Upper lobe of left lung (tissue), 6 donors: Measurements from ENCODE around the gene C2orf72. TPM values are rescaled to one million over a fixed set of nuclear protein-coding genes. Genes with fewer than 3 reads are reported as not detected.

Source experiments
- ATAC-seq, 2 donors: fragments of 200-7000 bp; cut with Tn5 transposase; one replicate each; pipeline ENCODE4 v1.9.1; 2022; ENCODE audit warnings: mild to moderate bottlenecking in 2 of 2, moderate library complexity in 2 of 2; ENCODE audit not compliant: low FRiP score in 2 of 2
- DNase-seq, 2 donors: peaks; one replicate each; pipeline ENCODE4 v3.0.0-alpha.2; 2019 to 2020
- H3K27ac ChIP-seq, 4 donors: fragments of 200-600 bp; sonication (generic); one replicate each; pipeline ENCODE4 v1.5.1; 2016 to 2019
- H3K27me3 ChIP-seq, 4 donors: fragments of 200-600 bp; sonication (generic); one replicate each; pipeline ENCODE4 v1.5.1; 2017 to 2019
- H3K36me3 ChIP-seq, 4 donors: fragments of 200-600 bp; sonication (generic); one replicate each; pipeline ENCODE4 v1.5.1; 2016 to 2019
- H3K4me1 ChIP-seq, 4 donors: fragments of 200-600 bp; sonication (generic); one replicate each; pipeline ENCODE4 v1.5.1; 2018 to 2019
- H3K4me3 ChIP-seq, 4 donors: fragments of 200-600 bp; sonication (generic); one replicate each; pipeline ENCODE4 v1.5.1; 2017 to 2019; ENCODE audit warnings: mild to moderate bottlenecking in 2 of 4, moderate library complexity in 1 of 4
- H3K9me3 ChIP-seq, 4 donors: fragments of 200-600 bp; sonication (generic); one replicate each; pipeline ENCODE4 v1.5.1; 2018 to 2019
- EP300 ChIP-seq, 4 donors: sonication (generic); formaldehyde crosslinking; IDR thresholded peaks; one replicate each; pipeline ENCODE4 v1.5.1; 2017; ENCODE audit warnings: antibody characterized with exemption in 4 of 4, control low read depth in 2 of 4
- POLR2A ChIP-seq, 4 donors: fragments of 450-650 bp; IDR thresholded peaks; one replicate each; pipeline ENCODE4 v1.5.1; 2016 to 2017; ENCODE audit warnings: antibody characterized with exemption in 4 of 4, mild to moderate bottlenecking in 2 of 4
- POLR2AphosphoS5 ChIP-seq, 2 donors: sonication (generic); formaldehyde crosslinking; IDR thresholded peaks; one replicate each; pipeline ENCODE4 v1.5.1; 2017; ENCODE audit warnings: antibody characterized with exemption in 2 of 2
- WGBS, 2 donors: methylation state at CpG; one replicate each; pipeline ENCODE4 v1.1.5; 2017 to 2018; 5-methylcytosine and 5-hydroxymethylcytosine counted together
- total RNA-seq, 6 donors: library from RNA; depleted of rRNA in 4 of 6; stranded (reverse); fragments of >200 nt in 4 of 6; gene quantifications; one replicate each; pipeline versions ENCODE4 v1.1.0 to v1.2.1, GENCODE V29; 2016 to 2021
- TF ChIP-seq, protein P1 (sequence below), 6 experiments: fragments of 450-650 bp in 4 of 6; fragments of 200-600 bp in 2 of 6; sonication (generic) in 2 of 6; IDR thresholded peaks; one replicate each; pipeline ENCODE4 v1.5.1; 2016 to 2019; ENCODE audit warnings: antibody characterized with exemption in 6 of 6
- donor health status: DM: no; HTN: no; CAD: no; lungs with moderate emphysema.
- donor health status: DM: no; HTN: yes; CAD: no; lungs with severe emphysema.

C2orf72 gene
- total RNA-seq, 6 donors from 2014 or later, result 0.37 to 0.84 (median 0.61) TPM; not detected in 3

DNA sequence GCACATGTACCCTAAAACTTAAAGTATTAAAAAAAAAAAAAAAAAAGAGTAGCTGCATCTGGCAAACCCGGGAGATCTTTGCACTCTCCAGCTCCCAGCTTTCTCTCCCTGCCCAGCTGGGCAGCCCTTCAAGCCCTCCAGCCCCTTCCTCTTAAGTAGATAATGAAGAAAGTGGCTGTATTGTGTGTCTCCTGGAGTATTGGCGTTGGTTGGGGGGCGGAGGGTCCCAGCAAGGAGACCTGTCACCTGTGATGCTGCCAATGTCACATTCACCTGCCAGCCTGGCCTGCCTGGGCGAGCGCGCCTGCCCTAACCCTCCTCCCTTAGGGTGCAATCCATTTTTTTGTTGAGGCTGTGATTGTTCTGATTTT lies 2.0 kb downstream of the C2orf72 start:
- Histone ChIP-seq H3K27ac (no peak overlapping the region), H3K4me3 (no peak overlapping the region), H3K4me1 (peaks cover 4 to 15% (median 7%) of the 10 kb centered on the region in 4 donors), H3K9me3 (no peaks in the 10 kb centered on the region), H3K36me3 (no peaks in the 10 kb centered on the region), H3K27me3 (peaks cover 0 to 27% (median 12%) of the 10 kb centered on the region in 4 donors)
- DNase-seq (no peak), ATAC-seq (no peak)
- WGBS, 2 donors, result 73 to 74% methylated on average over 6 of the region's 6 CpGs
- no peak for TF ChIP-seq POLR2A (IDR thresholded peaks at IDR 0.05)
- TF ChIP-seq POLR2AphosphoS5 (IDR thresholded peaks at IDR 0.05), result no peak
- TF ChIP-seq, protein P1, sequence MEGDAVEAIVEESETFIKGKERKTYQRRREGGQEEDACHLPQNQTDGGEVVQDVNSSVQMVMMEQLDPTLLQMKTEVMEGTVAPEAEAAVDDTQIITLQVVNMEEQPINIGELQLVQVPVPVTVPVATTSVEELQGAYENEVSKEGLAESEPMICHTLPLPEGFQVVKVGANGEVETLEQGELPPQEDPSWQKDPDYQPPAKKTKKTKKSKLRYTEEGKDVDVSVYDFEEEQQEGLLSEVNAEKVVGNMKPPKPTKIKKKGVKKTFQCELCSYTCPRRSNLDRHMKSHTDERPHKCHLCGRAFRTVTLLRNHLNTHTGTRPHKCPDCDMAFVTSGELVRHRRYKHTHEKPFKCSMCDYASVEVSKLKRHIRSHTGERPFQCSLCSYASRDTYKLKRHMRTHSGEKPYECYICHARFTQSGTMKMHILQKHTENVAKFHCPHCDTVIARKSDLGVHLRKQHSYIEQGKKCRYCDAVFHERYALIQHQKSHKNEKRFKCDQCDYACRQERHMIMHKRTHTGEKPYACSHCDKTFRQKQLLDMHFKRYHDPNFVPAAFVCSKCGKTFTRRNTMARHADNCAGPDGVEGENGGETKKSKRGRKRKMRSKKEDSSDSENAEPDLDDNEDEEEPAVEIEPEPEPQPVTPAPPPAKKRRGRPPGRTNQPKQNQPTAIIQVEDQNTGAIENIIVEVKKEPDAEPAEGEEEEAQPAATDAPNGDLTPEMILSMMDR (IDR thresholded peaks at IDR 0.05), result no peak
- no peak for TF ChIP-seq EP300 (IDR thresholded peaks at IDR 0.05)

DNA sequence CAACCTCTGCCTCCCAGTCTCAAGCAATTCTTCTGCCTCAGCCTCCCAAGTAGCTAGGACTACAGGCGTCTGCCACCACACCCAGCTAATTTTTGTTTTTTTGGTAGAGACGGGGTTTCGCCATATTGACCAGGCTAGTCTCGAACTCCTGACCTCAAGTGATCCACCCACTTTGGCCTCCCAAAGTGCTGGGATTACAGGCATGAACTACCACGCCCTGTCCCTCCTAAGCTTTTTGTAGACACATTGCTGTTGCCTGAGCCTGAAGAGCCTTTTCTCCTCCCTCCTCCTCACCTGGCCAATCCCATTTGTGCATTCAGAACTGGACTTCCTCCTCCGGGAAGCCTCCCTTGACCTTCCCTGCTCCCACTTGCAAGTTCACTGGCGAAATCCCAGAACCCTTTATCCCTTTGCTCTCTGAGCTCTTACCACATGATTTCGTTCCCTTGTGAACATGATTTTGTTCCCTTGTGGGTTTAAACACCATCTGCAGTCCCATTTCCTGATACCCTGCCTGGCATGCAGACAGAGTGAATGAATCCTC lies 2.6 kb downstream of the C2orf72 start:
- H3K4me3 ChIP-seq, result no peak overlapping the region
- H3K9me3 ChIP-seq, result no peaks in the 10 kb centered on the region
- no peak for TF ChIP-seq POLR2AphosphoS5 (IDR thresholded peaks at IDR 0.05)
- TF ChIP-seq EP300 (IDR thresholded peaks at IDR 0.05), result no peak
- TF ChIP-seq POLR2A (IDR thresholded peaks at IDR 0.05), result no peak
- TF ChIP-seq, protein P1 (IDR thresholded peaks at IDR 0.05), result no peak
- 62 to 70% methylated on average over 8 of the region's 8 CpGs for WGBS, 2 donors
- DNase-seq (no peak), ATAC-seq (no peak)
- H3K27me3 ChIP-seq, result peaks cover 0 to 27% (median 12%) of the 10 kb centered on the region in 4 donors
- H3K27ac ChIP-seq, result no peak overlapping the region
- peaks cover 4 to 15% (median 7%) of the 10 kb centered on the region in 4 donors for H3K4me1 ChIP-seq
- H3K36me3 ChIP-seq, result no peaks in the 10 kb centered on the region

DNA sequence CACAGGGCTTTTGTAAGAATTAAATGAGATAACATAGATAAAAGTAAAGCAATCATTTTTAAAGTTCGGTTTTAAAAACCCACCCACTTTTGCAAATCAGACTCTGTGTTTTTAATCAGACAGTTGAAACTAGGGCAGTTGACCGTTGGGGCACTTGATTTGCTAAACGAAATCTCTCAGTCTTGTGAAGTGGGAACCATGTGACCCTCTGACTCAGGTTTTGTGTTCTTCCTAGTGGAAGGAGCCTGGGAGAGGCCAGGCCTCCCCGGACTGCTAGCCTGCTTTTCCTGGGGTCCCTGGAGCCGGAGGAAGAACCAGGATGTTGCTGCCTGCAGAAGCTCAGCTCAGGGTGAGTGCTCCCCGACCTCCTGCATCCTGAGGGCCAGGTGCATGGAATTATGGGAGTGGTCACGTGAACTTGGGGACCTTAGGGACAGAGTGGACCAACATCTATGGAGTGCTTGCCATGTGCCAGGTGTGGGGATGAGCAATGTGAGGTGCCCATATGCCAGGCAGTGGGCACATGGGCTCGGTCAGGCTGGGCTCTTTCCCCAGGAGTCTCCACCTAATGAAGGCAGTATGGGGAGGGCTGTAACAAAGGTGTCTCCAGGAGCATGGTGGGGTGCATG lies 3.9 kb downstream of the C2orf72 start:
- no peaks in the 10 kb centered on the region for H3K9me3 ChIP-seq

DNA sequence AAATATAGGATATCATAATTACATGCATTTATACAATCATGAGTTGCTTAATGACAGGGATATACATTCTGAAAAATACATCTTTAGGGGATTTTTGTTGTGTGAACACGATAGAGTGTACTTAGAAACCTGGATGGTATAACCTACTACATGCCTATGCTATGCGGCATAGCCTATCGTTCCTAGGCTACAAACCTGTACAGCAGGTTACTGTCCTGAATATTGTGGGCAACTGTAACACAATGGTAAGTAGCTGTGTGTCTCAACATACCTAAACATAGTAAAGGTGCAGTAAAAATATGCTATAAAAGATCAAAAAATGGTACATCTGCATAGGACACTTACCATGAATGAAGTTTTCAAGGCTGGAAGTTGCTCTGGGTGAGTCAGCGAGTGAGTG lies 6.5 kb downstream of the C2orf72 start:
- DNase-seq (no peak), ATAC-seq (no peak)
- Histone ChIP-seq H3K4me3 (no peak overlapping the region), H3K27ac (no peak overlapping the region), H3K27me3 (peaks cover 0 to 4% (median under 1%) of the 10 kb centered on the region in 4 donors), H3K36me3 (no peaks in the 10 kb centered on the region), H3K4me1 (no peaks in the 10 kb centered on the region), H3K9me3 (no peaks in the 10 kb centered on the region)
- WGBS, 2 donors, result 88 to 94% methylated on average over 4 of the region's 4 CpGs
- no peak for TF ChIP-seq POLR2AphosphoS5 (IDR thresholded peaks at IDR 0.05)
- TF ChIP-seq, protein P1 (IDR thresholded peaks at IDR 0.05), result no peak
- TF ChIP-seq POLR2A (IDR thresholded peaks at IDR 0.05), result no peak
- no peak for TF ChIP-seq EP300 (IDR thresholded peaks at IDR 0.05)

More for the DNA sequence above, 3.9 kb downstream of the C2orf72 start:
- Histone ChIP-seq H3K27ac (no peak overlapping the region), H3K36me3 (no peaks in the 10 kb centered on the region), H3K4me3 (no peak overlapping the region), H3K4me1 (peaks cover 4 to 15% (median 7%) of the 10 kb centered on the region in 4 donors), H3K27me3 (peaks cover 0 to 24% (median 11%) of the 10 kb centered on the region in 4 donors)
- WGBS, 2 donors, result 59 to 61% methylated on average over 7 to 8 of the region's 8 CpGs
- ATAC-seq, result no peak
- TF ChIP-seq POLR2A (IDR thresholded peaks at IDR 0.05) (no peak), POLR2AphosphoS5 (IDR thresholded peaks at IDR 0.05) (no peak), EP300 (IDR thresholded peaks at IDR 0.05) (no peak)
- TF ChIP-seq, protein P1 (IDR thresholded peaks at IDR 0.05), result no peak
- no peak for DNase-seq

DNA sequence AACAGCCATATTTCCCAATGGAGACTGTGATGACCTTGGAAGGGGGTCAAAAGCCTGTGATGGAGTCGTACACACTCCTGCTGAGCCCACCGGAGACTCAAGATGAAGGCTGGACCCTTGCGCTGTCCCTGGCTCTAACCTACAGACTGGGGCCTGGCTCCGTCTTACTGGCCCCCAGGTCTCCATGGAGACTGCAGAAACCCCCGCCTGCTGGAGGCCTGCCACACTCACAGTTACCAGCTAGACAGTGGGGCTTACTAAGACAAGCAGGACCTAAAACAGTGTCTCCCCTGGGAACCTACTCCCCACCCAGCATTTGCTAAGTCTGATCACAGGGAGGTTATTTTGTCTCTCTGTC lies 9.6 kb downstream of the C2orf72 start:
- no peak for TF ChIP-seq POLR2AphosphoS5 (IDR thresholded peaks at IDR 0.05)
- TF ChIP-seq EP300 (IDR thresholded peaks at IDR 0.05), result no peak
- no peak for TF ChIP-seq POLR2A (IDR thresholded peaks at IDR 0.05)
- TF ChIP-seq, protein P1 (IDR thresholded peaks at IDR 0.05), result no peak
- no peaks in the 10 kb centered on the region for H3K27me3 ChIP-seq
- DNase-seq (no peak), ATAC-seq (no peak)
- H3K4me3 ChIP-seq, result no peak overlapping the region
- peaks cover 0 to under 1% (median 0%) of the 10 kb centered on the region in 4 donors for H3K4me1 ChIP-seq
- no peak overlapping the region for H3K27ac ChIP-seq
- WGBS, 2 donors, result 66 to 75% methylated on average over 2 to 5 of the region's 5 CpGs
- no peaks in the 10 kb centered on the region for H3K9me3 ChIP-seq
- no peaks in the 10 kb centered on the region for H3K36me3 ChIP-seq
